GM19023 (cell line): ENCODE results near the gene RGS9.
"Not testable (repeated sequence)": the region's sequence is repeated elsewhere in the genome, so short reads cannot be mapped to it uniquely, and the experiment has no call there.

Experiments
- ATAC-seq: cut with Tn5 transposase; IDR thresholded peaks from one replicate; pipeline ENCODE4 v1.9.1; 2021; ENCODE audit warnings: mild to moderate bottlenecking, moderate library complexity; ENCODE audit not compliant: unreplicated experiment

The RGS9 gene

GRCh38 chr17:65137021-65137939 lies at the start of gene RGS9:
RGS9 (plus strand) TSS chr17:65137370; CDS start chr17:65137541, 171 bp downstream.
- ATAC-seq: peak; percentile 92

DNA sequence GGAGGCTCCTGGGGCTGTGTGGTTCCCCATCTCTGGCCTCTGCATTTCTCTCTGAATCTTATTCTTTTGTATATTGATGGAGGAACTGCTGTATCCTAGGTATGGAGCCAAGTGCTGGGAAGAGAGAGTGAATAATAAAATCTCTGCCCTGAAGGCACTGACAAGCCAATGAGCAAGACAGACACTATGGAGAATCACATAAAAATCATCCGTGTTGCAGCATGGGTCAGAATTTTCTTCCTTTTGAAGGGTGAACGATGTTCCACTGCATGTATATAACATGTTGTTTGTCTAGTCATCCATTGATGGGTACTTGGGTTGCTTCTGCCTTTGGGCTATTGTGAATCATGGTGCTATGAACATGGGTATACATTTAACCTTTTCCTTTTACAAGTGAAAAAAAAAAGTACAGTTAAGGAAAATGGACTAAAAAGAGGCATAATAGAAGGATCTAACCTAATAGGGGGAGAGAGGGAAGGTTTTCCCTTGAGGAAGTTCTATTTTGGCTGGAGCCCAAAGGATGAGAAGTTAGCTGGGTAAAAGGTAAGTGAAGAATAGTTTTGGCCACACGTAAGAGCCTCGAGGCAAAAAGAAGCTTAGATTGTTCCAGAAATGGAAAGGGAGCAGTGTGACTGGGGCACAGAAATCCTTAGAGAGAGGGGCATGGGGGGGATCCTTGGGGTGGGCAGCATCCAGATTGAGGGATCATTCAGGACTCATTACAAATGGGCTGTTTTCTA lies 48.4 kb upstream of the RGS9 start:
- no peak for ATAC-seq

DNA sequence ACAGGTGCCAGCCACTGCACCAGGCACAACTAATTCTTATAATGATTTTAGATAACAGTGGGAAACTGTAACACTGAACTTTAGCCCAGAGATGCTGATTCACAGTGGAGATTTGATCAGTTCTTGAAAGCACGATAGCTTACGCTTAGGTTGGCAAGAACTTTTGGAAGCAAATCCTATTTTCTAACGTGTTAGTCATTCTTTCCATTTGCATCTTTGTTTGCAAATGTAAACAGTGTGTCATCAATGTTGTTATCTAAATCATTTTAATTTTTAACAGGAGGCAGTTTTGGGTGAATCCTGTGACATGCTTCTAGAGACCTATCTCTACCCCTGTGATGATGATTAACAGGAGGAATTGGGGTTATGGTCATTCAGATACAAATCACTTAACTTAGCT lies 44.9 kb upstream of the RGS9 start:
- no peak for ATAC-seq

DNA sequence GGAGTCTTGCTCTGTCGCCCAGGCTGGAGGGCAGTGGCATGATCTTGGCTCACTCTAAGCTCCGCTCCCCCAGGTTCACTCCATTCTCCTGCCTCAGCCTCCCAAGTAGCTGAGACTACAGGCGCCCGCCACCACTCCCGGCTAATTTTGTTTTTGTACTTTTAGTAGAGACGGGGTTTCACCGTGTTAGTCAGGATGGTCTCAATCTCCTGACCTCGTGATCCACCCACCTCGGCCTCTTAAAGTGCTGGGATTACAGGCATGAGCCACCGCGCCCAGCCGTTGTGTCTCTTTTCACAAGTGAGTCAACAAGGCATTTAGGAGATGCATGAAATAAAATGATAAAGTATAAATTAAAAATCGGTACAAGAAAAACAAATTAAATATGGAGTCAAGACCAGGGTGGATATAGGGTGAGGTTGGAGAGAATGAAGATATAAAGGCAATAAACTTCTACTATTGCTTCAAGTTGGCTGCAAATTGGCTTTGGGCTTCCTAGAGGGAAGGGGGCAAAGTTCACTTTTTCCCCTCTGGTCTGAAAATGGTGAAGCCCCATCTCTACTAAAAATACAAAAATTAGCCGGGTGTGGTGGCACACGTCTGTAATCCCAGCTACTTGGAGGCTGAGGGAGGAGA lies 44.3 kb upstream of the RGS9 start:
- ATAC-seq: not testable (repeated sequence)

DNA sequence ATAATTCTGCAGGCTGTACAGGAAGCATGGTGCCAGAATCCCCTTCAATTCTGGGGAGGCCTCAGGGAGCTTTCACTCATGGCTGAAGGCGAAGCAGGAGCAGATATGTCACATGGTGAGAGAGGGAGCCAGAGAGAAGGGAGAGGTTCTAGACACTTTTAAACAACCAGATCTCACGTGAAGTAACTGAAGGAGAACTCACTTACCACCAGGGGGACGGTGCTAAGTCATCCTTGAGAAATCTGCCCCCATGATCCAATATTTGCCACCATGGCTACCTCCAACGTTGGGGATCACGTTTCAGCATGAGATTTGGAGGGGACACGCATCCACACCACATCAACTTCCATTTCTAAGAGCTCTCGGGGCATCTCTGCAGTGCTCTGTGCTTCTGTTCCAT lies 43.2 kb upstream of the RGS9 start:
- ATAC-seq: no peak

DNA sequence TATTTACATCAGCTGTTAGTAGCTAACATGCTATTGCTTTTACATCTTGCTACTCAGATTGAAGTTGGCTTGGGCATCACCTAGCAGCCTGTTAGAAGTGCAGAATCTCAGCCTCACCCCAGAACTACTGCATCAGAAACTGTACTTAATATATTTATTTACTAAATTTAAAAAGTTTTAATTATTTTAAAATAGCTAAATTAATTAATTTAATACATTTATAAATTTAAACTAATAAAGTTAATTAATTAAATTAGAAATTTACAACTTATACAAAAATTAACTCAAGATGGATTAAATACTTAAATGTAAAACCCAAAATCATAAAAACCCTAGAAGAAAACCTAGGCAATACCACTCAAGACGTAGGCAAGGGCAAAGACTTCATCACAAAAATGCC lies 41.7 kb upstream of the RGS9 start:
- ATAC-seq: no peak

GRCh38 chr17:65096382-65096781 lies 40.8 kb upstream of the RGS9 start:
- not testable (repeated sequence) for ATAC-seq

DNA sequence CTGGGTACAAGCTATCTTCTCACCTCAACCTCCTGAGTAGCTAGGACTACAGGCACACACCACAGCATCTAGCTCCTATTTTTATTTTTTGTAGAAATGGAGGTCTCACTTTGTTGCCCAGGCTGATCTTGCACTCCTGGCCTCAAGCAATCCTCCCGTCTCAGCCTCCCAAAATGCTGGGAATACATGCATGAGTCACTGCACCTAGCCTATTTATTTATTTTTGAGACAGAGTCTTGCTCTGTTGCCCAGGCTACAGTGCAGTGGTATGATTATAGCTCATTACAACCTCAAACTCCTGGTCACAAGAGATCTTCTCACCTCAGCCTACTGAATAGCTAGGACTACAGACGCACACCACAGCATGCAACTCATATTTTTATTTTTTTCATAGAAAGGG lies 40.1 kb upstream of the RGS9 start:
- no peak for ATAC-seq

- ATAC-seq: no peak
Observed at GRCh38 chr17:65099475-65099874, 37.7 kb upstream of the RGS9 start.

DNA sequence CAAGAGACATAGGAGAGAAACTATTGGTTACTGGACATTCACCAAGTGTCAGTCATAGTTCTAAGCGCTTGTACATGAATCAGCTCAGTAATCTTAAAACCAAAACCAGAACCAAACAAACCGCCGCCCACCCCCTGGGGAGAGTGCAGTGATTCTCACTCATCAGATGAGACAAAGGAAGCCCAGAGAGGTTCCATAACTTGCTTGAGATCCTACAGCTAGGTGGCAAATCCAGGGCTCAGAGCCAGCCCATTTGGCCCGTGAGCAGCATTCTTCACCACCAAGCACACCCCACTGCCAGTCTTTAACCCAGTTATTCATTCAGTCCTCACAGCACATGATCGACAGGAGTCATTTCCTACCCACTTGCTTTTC lies 37.2 kb upstream of the RGS9 start:
- peak; percentile 75 for ATAC-seq

DNA sequence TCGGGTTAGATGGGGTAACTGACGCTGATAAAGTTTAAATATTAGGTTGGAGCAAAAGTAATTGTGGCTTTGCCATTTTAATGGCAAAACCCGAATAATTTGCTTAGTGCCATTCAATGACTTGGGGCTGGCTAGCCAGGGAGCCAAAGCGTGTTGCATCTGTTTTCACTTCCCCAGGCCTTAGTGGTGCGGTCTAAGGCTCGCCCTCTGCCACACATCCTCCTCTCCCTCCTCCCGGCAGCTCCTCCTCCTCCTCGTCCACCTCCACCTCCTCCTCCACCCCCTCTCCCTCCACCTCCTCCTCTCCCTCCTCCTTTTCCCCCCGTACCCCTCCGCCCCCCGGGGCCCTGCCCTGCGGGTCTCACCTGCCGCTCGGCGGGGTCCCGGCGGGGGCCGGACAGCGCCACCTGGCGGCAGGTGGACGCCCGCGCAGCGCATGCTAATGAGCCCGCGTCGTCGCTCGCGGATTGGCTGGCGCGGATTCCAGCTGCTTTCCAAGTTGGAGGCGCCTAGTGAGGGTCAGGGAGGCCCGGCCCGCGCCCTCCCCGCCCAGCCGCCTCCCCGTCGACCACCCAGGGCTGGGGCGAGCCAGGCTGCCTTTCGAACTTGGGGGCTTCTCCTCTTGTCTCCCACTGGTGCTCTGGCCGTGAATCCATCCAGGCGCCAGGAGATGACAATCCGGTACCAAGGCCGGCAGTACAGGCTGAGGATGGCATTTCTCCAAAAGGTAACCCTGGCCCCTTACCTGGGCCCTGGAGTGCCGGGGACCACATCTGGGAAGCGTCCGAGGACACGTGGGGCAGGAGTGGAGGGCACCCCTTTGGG lies 36.6 kb upstream of the RGS9 start:
- peak; percentile 69 for ATAC-seq

DNA sequence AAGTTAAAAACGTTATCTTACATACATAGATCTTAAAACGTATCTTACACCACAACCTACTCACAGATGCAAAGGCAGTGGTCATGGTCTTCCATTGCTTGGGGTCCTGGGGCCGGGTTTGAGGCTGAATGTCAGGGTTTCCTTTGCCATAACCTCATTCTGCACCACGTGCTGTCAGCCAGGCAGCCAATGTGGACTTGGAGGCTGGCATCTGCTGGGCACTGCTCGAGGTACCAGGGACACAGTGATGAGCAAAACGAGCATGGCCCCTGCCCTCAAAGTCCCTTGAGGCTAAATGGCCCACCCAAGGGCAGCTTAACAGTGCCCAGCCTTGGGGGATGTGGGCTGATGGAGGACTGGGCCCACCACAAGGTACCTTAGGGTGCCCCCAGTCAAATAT lies 35.8 kb upstream of the RGS9 start:
- ATAC-seq: no peak

DNA sequence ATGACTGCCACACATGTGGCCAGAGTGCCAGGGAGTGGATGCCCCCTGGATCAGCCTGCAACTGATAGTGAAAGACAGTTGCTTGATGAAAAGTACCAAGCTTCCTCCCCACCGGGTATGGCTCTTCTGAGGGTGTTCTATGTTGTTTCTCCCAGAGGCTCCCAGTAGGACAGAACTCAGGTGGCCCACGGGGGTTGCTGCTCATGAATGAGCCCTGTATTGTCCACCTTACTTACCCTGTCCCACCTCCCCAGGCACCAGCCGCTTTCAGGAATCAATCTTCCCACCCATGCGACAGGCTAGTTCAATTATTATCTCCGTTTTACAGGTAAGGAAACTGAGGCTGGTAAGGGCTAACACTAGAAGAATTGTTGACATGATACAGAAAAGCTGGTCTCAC lies 34.9 kb upstream of the RGS9 start:
- no peak for ATAC-seq

- ATAC-seq: no peak
Observed at GRCh38 chr17:65102788-65103187, 34.4 kb upstream of the RGS9 start.

- no peak for ATAC-seq
Observed at GRCh38 chr17:65103431-65103830, 33.7 kb upstream of the RGS9 start.

GRCh38 chr17:65103896-65104295 lies 33.3 kb upstream of the RGS9 start:
- no peak for ATAC-seq

DNA sequence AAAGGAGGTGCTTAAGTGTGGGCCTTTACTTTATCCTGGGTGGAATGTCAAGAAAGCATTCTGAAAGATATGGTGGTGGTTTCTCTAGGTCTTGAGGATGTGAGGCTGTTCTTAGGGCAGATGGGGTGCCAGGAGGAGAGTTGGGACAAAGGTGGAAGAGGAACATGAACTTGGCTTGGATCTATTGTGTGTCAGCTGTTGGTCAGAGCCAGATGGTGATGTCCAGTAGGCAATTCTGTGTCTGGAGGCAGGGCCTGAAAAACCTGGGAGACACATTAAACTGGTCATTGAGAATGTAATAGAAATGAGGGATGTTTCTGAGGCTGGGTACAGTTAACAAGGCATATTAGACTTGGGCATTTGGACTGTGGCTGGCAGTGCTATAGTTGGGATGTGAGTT lies 32.6 kb upstream of the RGS9 start:
- no peak for ATAC-seq

GRCh38 chr17:65104973-65105372 lies 32.2 kb upstream of the RGS9 start:
- no peak for ATAC-seq

GRCh38 chr17:65108152-65108551 lies 29.0 kb upstream of the RGS9 start:
- no peak for ATAC-seq

DNA sequence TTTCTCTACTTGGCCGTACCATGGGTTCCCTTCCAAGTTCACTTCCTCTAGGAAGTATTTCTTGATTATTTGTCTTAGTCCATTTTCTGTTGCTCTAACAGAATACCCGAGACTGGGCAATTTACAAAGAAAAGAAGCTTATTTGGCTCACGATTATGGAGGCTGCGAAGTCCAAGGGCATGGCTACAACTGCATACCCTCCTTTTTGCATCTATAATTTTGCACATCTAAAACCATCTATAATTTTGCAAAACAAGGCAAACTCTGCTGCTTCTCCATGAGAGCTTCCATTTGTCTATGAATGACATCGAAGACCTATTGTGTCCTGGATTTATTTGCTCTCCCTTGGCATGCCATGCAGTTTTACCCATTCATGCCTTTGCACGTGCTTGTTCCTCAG lies 27.6 kb upstream of the RGS9 start:
- ATAC-seq: no peak
